Right ventricle myocardium inferior (tissue), 1 donor: Measurements from ENCODE around the gene SLC2A10. TPM values are rescaled to one million over a fixed set of nuclear protein-coding genes. Genes with fewer than 3 reads are reported as not detected.

Experiments
- ATAC-seq: fragments of 200-7000 bp; cut with Tn5 transposase; one replicate; pipeline ENCODE4 v1.9.1; 2020; ENCODE audit warnings: mild to moderate bottlenecking, moderate library complexity
- DNase-seq: peaks from one replicate; pipeline ENCODE4 v3.0.0; 2021; ENCODE audit errors: missing footprints
- intact Hi-C: fragments of 100-400 bp; cut with DNase I; formaldehyde crosslinking; loops from one replicate; pipeline ENCODE4 v1.11.0; 2022
- total RNA-seq: library from RNA; stranded (reverse); fragmentation: NEBNext Ultra II Directional; extraction: Animal tissue kit (Norgen Biotek cat#: 25700); gene quantifications from one replicate; pipeline ENCODE4 v1.2.1, GENCODE V29; 2021
- donor health status: DM: no; HTN: yes; CAD: no; lungs with severe emphysema.

Gene SLC2A10
- total RNA-seq, 1 donor from 2014 or later, result 3.1 TPM

- ATAC-seq (no peak), DNase-seq (no peak)
- intact Hi-C loops, result no loop called here
Measured at GRCh38 chr20:46699651-46700359, 9.6 kb upstream of the SLC2A10 start.

DNA sequence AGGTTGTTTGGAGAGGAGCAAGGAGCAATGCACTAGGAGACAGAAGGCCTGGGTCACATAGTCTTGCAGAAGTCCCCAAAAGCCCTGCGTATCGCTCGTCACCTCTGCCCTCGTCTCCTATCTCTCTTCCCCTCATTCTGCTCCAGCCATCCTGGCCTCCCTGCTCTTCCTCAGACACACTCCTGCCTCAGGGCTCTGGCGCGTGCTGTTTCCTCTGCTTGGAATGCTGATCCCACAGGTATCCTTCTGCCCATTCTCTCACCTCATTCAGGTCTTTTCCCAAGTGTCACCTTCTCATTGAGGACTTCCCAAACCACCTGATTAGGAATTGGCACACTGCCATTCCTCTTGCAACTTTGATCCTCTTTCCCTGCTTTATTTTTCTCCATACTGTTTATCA is 9.0 kb upstream of the SLC2A10 start:
- intact Hi-C loops, result no loop called here
- ATAC-seq, result no peak
- no peak for DNase-seq

DNA sequence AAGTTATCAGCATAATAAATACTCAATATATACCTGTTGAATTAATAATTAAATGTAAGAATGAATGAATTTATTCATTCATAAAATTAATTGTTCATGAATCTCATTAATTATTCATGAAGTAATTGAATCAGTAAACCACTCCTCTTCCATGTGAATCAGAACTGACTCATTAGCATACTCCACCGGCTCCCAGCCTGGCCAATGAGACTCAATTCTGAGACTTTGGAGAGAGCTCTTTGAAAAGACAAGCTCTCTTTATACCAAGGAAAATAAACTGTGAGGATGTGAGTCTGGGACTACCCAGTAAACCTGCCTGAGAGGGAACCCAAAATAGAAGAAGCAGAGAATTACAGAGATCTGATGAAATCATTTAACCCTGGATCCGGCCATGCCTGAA is 8.4 kb upstream of the SLC2A10 start:
- ATAC-seq, result no peak
- intact Hi-C loops, result no loop called here
- no peak for DNase-seq

GRCh38 chr20:46701556-46701955 is 7.9 kb upstream of the SLC2A10 start:
- DNase-seq (no peak), ATAC-seq (no peak)
- intact Hi-C loops, result no loop called here

GRCh38 chr20:46701986-46702385 is 7.5 kb upstream of the SLC2A10 start:
- no peak for DNase-seq
- no peak for ATAC-seq
- intact Hi-C loops, result no loop called here

GRCh38 chr20:46702447-46703203 is 6.8 kb upstream of the SLC2A10 start:
- ATAC-seq (no peak), DNase-seq (no peak)
- intact Hi-C loops, result no loop called here

DNA sequence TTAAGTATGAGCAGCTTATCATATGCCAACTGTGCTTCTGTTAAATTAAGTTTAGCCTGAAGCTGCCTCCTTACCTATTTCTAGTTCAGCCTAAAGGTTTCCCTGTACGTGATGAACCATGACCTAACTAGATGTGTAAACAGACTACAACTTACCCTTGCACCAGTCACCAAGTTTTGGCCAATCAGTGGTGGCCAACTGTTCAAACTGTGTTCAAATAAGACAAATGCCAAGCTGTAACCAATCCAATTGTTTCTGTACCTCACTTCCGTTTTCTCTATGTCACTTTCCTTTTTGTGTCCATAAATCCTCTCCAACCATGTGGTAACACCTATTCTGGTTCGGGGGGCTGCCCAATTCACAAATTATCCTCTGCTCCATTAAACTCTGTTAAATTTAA is 6.0 kb upstream of the SLC2A10 start:
- ATAC-seq (no peak), DNase-seq (no peak)
- intact Hi-C loops, result no loop called here

DNA sequence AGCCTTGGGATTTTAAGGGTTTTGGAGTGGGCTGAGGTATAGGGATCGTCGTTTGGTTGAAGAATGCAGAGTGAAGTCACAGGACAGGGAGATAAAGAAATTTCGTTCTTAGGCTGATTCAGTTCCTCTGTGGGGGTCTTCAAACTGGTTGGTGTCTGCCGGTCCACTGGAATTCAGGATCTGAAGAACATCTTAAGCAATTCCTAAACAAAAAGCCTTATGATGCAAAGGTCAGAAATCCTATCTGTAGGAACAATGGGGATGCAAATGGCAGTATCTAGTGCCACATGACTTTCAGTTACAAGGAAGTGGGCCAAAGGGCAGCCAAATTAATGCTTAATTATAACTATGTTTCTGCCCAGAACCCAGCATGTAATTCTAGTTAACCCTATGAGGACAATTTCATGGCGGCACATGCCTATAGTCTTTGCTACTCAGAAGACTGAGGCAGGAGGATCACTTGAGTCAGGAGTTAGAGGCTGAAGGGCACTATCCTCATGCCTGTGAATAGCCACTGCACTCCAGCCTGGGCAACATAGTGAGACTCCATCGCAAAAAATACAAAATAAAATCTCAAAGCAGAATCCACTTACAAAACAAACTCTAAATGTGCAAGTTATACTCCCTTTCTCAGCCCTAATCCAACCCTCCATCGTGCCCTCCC is 4.6 kb upstream of the SLC2A10 start:
- ATAC-seq (no peak), DNase-seq (no peak)
- intact Hi-C loops, result no loop called here

DNA sequence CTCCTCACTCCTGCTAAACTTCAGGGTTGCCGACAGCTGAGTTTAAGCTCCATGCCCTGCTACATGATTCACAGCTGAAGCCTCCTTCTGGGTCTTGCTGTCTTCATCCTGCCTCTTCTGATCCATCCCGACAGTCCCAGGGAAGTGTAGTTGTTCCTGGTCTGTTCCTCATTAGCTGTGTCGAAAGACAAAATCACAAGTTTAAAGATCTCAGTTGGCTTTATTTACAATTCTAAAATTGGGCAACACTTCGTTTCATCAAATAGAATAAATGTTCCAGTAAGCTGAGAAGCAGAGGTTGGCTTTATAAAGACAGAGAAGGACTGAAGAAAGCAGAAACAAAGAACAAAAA is 4.1 kb upstream of the SLC2A10 start:
- no peak for ATAC-seq
- DNase-seq, result no peak

GRCh38 chr20:46706242-46706641 is 3.2 kb upstream of the SLC2A10 start:
- DNase-seq, result no peak
- intact Hi-C loops, result no loop called here
- ATAC-seq, result no peak

More for the DNA sequence above, 4.1 kb upstream of the SLC2A10 start:
- intact Hi-C loops, result no loop called here

GRCh38 chr20:46708172-46708860 is 1.1 kb upstream of the SLC2A10 start:
- intact Hi-C loops, result no loop called here
- DNase-seq, result no peak
- ATAC-seq, result no peak

DNA sequence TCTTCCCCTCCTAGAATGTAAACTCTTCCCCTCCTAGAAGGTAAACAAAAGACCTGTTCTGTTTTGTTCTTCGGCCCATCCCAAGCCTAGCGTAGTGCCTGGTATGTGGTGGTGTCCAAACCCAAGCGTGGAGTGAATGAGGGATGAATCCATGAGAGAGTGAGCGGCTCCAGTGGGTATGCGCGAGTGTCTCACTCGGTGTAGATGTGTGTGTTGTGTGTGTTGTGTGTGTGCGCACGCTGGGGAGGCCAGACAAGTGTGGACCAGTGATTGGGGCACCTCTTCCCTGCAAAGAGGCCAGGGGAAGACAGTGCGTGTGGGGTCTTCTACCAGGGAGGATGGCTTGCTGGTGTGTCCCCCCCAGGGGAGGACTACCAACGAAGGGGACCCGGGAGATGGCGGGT is 392 bp upstream of the SLC2A10 start:
- DNase-seq (no peak), ATAC-seq (no peak)
- intact Hi-C loops, result no loop called here

DNA sequence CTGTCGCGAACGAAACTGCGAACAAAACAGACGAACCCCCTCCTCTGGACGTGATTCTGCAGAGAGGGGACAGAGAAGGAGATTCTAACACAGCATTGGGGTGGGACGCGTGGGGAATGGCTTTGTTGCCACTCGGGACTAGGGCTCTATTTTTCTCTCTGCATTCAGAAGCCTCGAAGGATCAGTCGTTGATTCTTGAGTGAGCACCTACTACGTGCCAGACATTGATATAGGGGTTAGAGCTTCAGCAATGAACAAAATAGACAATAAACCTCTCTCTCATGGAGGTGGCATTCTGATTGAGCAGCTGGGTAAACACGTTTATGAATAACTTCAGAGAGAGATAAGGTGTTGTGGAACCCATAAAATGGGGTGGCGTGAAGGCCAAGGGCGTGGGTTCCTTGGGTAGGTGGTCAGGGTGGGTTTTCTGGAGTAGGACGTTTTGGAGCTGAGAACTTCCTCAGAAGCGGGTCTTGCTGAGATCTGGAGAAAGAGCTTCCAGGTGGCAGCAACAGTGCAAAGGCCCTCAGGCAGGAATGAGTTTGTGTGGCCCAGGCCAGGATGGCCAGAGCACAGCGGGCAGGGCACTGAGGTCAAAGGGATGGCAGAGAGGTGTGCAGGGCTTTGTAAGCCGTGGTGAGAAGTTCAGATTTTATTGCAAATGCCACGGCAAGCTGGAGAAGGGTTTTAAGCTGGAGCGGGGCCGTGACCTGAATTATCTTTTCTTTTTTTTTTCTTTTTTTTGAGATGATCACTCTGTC is 884 bp downstream of the SLC2A10 start:
- DNase-seq (no peak), ATAC-seq (no peak)
- intact Hi-C loops, result no loop called here

DNA sequence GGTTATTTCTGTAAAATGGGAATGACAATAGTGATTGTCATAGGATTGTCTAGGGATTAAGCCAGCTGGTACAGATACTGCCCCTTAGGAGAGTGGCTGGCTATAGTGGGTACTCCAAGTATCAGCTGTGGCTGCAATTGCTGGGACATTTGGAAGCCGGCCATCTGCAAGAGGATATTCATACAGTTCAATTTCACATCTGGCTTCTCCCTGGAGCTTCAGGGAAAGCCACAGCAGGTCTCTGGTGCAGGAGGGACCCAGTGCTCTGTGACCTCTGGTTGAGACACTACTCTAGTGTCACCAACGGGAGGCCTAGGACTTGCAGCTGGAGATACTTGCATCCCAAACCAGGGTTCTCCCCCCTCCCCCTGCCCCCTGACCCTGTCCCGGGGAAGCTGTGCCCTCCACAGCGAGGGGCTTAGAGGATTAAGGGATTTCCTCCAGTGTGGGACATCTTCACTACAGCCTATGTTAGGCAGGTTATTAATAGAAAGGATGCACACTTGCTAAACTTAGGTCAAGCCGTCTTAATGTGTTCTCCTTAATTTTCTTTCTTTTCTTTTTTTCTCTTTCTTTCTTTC is 2.7 kb downstream of the SLC2A10 start:
- ATAC-seq (no peak), DNase-seq (no peak)
- intact Hi-C loops, result no loop called here

DNA sequence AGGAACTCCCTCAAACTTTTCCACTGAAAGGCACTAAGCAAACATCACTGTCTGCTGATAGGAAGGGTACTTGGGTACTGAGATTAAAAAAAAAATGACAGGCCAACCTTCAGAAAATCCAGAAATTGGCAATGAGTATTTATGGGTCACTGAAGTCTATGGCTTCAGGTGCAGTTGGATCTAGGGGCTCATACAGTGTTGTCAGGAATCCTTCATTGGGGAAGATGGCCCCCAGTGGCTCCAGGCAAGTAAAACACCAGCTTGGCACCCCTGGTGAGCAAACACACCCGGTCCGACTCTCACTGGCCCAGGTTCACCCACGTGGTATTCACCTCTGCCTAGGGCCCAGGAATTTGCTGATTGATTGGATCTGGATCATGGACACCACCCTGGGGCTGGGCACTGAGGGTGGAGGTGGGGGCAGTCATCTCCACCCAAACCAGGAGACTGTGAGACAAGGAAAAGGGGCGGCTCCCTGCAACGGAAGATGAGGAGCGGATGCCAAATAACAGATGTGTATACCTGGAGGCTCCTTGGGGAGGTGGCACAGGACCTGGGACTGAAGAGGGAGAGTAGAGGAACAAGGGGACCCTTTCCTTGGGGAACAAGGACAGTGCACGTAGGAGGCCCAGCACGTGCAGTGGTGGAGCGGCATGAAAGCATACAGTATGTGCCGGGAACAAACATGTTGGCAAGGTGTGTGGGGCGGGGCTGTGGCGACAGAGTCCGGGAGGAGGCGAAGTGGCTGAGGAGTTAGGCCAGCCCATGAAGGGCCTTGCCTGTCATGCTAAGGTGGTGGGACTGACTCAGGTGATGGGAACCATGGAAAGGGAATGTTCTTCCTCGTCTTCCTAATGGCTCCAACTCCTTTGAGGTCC is 4.7 kb downstream of the SLC2A10 start:
- intact Hi-C loops, result no loop called here
- no peak for DNase-seq
- no peak for ATAC-seq

- intact Hi-C loops, result no loop called here
- ATAC-seq (peak; percentile 42), DNase-seq (no peak)
Measured at GRCh38 chr20:46715292-46715756, 5.9 kb downstream of the SLC2A10 start.

DNA sequence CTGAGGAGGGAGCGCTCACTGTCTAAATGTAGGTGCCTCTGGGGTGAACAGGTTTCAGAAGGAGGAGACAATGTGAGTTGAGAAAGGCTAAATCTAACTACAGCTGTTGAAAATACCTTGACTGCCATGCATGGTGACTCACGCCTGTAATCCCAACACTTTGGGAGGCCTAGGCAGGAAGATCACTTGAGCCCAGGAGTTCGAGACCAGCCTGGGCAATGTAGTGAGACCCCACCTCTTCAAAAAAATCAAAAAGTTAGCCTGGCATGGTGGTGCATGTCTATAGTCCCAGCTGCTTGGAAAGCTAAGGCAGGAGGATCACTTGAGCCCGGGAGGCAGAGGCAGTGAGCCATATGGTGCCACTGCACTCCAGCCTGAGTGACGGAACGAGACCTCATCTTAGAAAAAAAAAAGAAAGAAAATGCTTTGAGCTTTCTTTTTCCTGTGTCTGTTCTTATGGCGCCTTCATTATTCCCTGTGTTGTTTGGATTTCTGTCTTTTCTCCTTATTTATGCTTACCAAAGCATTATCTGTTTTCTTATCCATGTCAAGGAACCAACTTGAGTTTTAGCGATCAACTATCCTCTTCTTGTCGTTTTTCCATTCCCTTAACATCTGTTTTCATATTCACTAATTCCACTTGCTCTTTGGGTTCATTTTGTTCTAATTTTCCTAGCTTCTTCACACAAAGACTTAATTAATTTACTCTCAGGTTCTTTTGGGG is 8.5 kb downstream of the SLC2A10 start:
- intact Hi-C loops, result no loop called here
- ATAC-seq, result no peak

More for the DNA sequence above, 8.5 kb downstream of the SLC2A10 start:
- no peak for DNase-seq
